ENCODE measurements around the gene POTEG. TPM values are rescaled to one million over a fixed set of nuclear protein-coding genes. Genes with fewer than 3 reads are reported as not detected.

The POTEG gene
- total RNA-seq (2022; extraction: Qiagen RNA extraction): not detected in 5 replicates

DNA sequence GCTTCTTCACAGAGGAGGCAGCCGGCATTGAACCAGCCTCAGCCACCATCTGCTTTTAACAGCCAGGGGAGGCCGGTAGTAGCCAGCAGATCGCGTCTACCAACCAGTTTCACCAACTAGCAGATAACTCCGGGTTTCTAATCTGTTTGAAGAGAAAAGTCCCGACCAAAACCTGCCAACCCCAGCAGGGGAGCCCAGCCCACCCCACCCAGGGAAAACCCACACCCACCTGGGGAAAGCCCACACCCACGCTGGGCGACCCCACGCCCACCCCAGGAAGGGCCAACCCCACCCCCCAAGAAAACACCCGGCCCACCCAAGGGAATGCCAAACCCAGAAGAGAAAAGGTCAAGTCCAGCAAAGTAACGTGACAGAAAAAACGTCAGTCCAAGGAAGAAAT is at the start of gene POTEG:
Gene POTEG, minus strand, starts transcription at position 101 of the 400 bp plus-strand sequence. Its CDS starts 52 bp downstream, at position 49.

